GM06990 (cell line): ENCODE data around the gene SGCG.

Experiments used
- DNase-seq: peaks from one replicate; pipeline ENCODE4 v3.0.0-alpha.2; 2011; ENCODE audit not compliant: insufficient read length; ENCODE audit errors: extremely low read depth
- H3K27me3 ChIP-seq: replicated peaks from 2 replicates; pipeline ENCODE4 v1.6.0; 2011; ENCODE audit warnings: low read length; ENCODE audit not compliant: control insufficient read depth, insufficient read depth
- H3K36me3 ChIP-seq: 2 replicates; pipeline ENCODE4 v1.5.1; 2011; ENCODE audit warnings: low read length; ENCODE audit not compliant: control insufficient read depth, insufficient read depth
- H3K4me3 ChIP-seq: replicated peaks from 2 replicates; pipeline ENCODE4 v1.5.1; 2011; ENCODE audit warnings: low read depth, mild to moderate bottlenecking, control low read depth, low read length
- CTCF ChIP-seq: IDR thresholded peaks from 2 replicates; pipeline ENCODE4 v1.5.1; 2011; ENCODE audit warnings: low read length, control low read depth, mild to moderate bottlenecking, inconsistent platforms; ENCODE audit not compliant: insufficient read depth, poor library complexity, severe bottlenecking

Gene SGCG

DNA sequence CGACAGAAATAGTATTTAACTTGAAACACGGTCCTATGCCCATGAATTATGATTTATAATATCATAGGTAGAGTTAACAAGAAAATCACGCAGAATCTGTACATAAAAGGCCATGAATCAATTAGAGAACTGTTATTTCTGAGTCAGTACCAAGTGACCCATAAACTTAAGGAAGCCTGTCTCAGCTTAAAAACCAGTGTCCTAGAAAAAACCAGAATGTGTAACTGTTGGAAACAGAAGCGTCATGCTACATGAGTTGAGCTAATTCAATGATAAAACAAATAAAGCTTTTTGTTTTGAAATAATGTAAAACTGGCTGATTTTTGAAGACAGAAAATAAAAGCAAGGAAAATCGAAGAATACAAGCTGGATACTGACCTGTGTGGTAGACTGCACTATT, 34.8 kb upstream of the SGCG start:
- no peak for TF ChIP-seq CTCF
- no peaks in the 10 kb centered on the region for H3K36me3 ChIP-seq
- DNase-seq, result no peak

DNA sequence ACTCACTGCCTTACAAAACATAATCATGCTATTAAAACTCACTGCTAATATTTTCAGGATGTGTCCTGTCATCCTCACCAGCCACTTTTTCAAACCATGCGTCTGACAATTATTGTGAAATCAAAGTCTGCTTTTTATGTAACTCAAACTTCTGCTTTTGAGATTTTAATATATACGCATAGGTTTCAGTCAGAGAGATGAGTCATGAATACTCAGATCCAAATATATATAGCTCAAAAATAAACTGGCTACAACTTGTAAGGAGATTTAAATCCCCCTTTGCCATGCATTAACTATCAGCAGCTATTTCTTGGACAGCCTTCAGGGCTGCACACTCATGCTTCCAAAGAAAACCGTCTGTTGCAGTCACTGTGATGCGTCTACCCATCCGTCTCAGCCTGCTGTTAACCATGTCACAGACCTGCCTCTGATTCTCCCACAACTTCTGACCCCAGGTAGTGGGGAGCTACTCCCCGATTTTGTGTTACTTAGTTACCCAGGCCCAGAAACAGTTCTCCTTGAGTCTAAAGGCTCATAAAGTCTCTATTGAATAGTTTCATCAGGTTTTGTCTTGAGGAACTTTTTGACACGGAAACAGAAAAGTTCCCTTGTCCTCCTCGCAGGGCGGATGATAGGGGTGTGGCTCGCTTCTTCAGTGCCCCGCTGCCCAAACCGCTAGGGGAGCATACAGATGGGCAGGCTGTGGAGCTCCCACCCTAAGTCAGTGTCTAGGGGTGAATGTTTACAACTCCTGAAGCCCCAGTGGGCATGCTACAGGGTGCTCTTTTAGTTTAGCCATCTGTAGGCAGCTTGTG, 33.8 kb upstream of the SGCG start:
- no peak for TF ChIP-seq CTCF
- no peak for DNase-seq
- no peaks in the 10 kb centered on the region for H3K36me3 ChIP-seq
- no peak overlapping the region for H3K4me3 ChIP-seq
- H3K27me3 ChIP-seq, result no peaks in the 10 kb centered on the region

More for the DNA sequence above, 34.8 kb upstream of the SGCG start:
- Histone ChIP-seq H3K4me3 (no peak overlapping the region), H3K27me3 (no peaks in the 10 kb centered on the region)

DNA sequence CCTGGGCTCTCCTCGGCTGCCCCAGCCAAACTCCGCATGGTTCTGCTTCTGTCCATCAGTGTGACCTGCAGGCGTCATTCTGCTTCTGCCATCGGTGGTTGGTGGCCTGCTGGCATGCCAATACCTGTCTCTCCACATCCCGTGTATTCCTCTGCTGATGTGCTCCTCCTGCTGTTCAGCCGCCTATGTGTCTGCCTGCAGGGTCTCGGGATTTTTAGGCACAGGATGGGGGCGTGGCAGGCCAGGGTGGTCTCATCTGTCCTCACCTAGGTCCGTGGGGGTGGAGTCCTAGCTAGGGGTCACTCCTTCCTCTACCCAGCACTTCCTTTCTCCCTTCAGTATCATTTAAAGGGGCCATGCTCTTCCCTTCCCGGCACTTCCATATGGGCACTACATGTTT, 33.0 kb upstream of the SGCG start:
- TF ChIP-seq CTCF, result no peak
- Histone ChIP-seq H3K4me3 (no peak overlapping the region), H3K27me3 (no peaks in the 10 kb centered on the region), H3K36me3 (no peaks in the 10 kb centered on the region)
- no peak for DNase-seq

DNA sequence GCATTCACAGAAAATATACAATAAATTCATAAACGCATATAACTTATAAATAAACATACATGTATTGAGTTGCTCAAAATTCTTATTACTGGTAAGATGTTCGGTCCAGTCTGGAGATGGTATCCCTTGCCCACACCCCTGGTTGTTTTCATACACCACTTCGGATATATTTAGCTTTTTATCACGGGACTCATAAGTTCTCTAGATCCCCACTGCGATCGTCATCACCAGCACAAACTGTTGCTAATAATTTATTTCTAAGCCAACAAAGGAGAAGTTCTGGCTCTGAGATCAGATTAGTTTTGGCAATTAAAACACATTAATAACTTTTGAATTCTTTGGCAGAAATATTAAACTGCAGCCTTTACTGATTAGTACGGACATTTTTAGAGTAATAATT, 23.0 kb upstream of the SGCG start:
- Histone ChIP-seq H3K36me3 (no peaks in the 10 kb centered on the region), H3K27me3 (no peaks in the 10 kb centered on the region; the same call in none of the 2 replicates), H3K4me3 (no peak overlapping the region)
- DNase-seq, result no peak
- TF ChIP-seq CTCF, result no peak

GRCh38 chr13:23159205-23159759, 21.5 kb upstream of the SGCG start:
- TF ChIP-seq CTCF, result peak; percentile 61

More at GRCh38 chr13:23159205-23159759, 21.5 kb upstream of the SGCG start:
- Histone ChIP-seq H3K4me3 (no peak overlapping the region), H3K36me3 (no peaks in the 10 kb centered on the region), H3K27me3 (no peaks in the 10 kb centered on the region; the same call in none of the 2 replicates)
- no peak for DNase-seq
